NCI-H2196 treated with DMSO at 0.1 percent for 48 hours (cell line): ENCODE measurements around the gene ACTN4.
"Not testable (repeated sequence)": the region's sequence is repeated elsewhere in the genome, so short reads cannot be mapped to it uniquely, and the experiment has no call there.

Experiments used
- DNase-seq: peaks from one replicate; lab custom pipeline; 2025; ENCODE audit not compliant: unreplicated experiment; lab: John Stamatoyannopoulos, UW

The ACTN4 gene

DNA sequence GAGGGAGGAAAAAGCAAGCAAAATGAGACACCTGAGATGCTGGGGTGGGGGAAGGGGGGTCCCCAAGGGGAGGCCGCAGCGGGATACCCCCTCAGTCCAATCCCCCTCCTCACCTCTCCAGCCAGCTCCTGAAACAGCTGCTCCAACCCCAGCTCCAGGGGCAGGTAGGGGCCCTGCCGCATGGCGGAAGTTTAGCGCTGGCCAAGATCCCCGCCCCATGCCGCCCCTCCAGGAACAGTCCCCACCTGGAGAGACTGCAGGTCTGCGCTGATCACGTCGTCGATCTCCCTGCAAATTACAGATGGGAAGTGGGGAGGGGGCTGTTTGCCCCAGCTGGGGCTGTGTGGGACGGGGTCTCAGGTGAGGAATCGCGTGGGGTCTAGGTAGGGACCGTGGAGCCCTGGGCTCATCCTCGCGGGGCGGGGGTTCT lies 87.8 kb downstream of the ACTN4 start:
- DNase-seq: peak; percentile 30

- no peak for DNase-seq
These were observed 88.6 kb downstream of the ACTN4 start for GRCh38 chr19:38736036-38736412.

DNA sequence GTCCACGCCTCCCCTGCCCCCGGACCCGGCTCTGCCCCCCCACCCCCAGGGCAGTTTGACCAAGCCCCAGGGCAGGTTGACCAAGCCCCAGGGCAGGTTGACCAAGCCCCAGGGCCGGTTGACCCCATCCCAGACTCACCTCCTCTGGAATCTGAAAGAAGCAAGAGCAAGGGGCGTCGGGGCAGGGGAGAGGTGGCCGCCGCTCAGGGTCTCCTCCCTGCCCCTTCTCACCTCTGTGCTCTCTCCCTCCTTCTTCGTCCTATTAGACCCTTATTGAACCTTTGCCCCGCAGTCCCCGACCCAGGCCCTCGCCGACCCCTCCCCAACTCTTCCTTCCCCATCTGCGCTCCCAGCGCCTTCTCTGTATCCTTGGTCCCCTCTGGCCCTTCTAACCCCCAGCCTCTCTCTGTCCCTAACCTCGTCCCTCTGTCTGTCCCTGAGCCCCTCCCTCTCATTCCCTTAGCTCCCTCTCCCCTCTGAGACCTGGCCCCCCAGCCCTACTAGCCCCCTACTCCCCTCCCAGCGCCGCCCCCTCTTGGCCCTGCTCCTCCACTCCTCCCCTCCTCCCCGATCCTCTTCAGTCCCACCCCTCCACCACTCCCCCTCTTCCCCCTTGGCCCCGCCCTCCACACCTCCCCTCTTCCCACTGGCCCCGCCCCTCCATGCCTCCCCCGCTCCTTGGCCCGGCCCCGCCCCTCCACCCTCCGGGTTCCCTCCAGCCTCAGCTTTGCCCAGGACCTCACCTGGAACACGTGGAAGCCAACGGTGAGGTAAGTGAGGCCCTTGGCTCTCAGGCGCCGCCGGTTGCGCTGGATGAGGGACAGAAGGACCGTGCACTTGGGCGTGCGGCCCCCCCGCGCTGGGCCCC lies 89.2 kb downstream of the ACTN4 start:
- peak; percentile 53 for DNase-seq

- DNase-seq: no peak
These were observed 89.9 kb downstream of the ACTN4 start for GRCh38 chr19:38737281-38737865.

GRCh38 chr19:38737921-38738737 lies 90.7 kb downstream of the ACTN4 start:
- DNase-seq: no peak

- no peak for DNase-seq
These were observed 92.2 kb downstream of the ACTN4 start for GRCh38 chr19:38739440-38740256.

DNA sequence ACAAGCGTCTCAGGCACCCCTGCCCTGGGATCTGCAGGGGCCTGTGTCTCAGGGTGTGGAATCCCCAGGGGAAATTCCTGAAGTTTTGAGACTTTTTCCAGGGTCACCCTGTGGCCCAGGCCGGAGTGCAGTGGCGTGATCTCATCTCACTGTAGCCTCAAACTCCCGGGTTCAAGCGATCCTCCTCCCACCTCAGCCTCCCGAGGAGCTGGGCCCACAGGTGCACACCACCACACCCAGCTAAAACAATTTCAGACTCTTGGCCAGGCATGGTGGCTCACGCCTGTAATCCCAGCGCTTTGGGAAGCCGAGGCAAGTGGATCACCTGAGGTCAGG lies 92.8 kb downstream of the ACTN4 start:
- no peak for DNase-seq

DNA sequence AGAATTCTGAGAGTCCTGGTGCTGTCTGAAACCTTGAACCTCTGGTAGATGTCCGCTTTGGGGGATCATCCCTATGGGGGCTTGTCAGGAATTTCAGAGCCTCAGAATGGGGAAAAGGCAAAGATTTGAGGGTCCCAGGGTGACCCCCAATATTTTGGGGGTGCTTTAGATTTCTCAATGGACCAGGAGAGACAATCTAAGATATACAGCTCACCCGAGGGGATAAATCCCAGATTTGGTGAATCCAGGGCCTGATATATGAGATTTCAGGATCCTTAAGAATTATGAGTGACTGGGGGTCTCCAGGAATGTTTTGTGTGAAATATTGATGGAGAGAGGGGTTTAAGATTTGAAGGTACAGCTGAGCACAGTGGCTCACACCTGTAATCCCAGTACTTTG lies 93.5 kb downstream of the ACTN4 start:
- DNase-seq: no peak

- no peak for DNase-seq
These were observed 94.2 kb downstream of the ACTN4 start for GRCh38 chr19:38741670-38742069.

- DNase-seq: no peak
These were observed 94.8 kb downstream of the ACTN4 start for GRCh38 chr19:38742296-38742695.

DNA sequence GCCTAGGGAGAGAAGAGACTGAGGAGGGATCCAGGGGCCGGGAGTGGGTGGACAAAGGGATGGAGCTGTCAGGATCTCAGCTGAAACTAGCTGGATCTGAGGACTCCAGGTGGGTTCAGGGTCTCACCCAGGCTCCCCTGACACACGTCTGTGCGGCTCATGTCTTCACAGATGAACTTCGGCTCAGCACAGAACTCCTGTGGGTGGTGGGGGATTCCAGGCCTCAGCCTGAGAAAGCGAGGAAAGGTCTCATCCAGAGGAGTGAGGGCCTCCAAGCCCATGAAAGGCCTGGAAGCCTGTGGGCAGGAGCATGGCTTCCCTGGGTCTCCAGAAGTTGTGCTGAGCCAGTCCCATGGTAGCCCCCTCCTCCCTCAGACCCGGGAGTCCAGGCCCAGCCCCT lies 95.5 kb downstream of the ACTN4 start:
- no peak for DNase-seq

DNA sequence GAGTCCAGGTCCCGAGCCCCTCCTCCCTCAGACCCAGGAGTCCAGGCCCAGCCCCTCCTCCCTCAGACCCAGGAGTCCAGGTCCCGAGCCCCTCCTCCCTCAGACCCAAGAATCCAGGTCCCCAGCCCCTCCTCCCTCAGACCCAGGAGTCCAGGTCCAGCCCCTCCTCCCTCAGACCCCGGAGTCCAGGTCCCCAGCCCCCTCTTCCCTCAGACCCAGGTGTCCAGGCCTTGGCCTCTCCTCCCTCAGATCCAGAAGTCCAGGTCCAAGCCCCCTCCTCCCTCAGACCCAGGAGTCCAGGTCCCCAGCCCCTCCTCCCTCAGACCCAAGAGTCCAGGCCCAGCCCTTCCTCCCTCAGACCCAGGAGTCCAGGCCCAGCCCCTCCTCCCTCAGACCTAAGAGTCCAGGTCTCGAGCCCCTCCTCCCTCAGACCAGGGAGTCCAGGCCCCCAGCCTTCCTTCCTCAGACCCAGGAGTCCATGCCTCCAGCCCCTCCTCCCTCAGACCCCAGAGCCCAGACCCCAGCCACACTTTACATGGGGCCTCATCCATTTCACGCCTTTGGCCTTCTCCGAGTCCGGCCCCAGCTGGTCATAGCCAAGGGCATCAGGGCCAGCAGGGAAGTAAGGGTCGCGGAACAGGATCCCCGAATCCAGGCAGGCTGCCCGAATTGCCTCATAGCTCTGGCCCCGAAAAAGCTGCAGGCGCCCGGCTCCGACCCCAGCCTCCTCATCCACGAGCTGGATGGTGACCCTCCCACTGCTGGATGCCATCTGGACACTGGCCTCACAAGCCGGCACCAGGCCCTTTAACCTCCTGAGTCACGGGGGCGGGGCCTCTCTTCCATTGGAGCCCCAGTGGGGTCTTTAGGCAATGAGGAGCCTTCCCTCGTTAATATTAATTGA lies 96.2 kb downstream of the ACTN4 start:
- DNase-seq: no peak

- no peak for DNase-seq
These were observed 96.8 kb downstream of the ACTN4 start, which contains the start of gene CAPN12 for GRCh38 chr19:38744298-38744681. Gene CAPN12 (minus strand): TSS chr19:38744474. CDS start chr19:38744165, 309 bp downstream.

GRCh38 chr19:38744874-38745273 lies 97.4 kb downstream of the ACTN4 start:
- DNase-seq: no peak

DNA sequence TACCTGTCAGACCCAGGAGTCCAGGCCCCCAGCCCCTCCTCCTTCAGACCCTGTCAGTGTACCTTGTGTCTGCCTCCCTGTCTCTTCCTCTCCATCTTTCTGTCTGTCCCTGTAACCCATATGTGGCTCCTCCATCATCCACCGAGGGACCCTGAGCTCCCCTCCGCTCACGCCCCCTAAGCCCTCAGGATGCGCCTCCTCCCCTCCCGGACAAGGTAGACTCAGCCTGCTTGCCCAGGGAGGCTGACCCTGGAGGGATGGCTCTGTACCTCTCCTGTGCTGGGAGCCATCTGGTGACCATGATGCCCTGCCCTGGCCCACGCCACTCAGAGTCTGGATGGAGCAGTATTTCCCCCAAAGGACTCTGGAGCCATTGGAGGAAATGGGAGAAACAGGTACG lies 97.9 kb downstream of the ACTN4 start:
- no peak for DNase-seq

- DNase-seq: not testable (repeated sequence)
These were observed 106.3 kb downstream of the ACTN4 start for GRCh38 chr19:38753783-38754182.

- not testable (repeated sequence) for DNase-seq
These were observed 106.7 kb downstream of the ACTN4 start for GRCh38 chr19:38754196-38754595.

DNA sequence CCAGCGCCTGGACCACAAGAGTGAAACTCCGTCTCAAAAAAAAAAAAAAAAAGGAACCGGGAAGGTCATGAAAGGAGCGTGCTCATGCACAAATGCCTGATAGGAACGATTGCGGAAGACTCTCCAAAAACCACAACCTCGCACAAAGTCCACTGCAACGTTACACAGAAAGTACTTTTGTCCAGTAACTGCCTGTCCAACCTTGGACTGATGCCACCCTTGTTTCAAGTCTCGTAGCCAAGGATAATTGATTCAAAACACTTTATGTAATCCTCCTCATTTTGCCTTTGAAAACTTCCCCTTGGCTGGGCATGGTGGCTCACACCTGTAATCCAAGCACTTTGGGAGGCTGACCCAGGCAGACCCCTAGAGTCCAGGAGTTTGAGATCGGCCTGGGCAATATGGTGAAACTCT lies 112.1 kb downstream of the ACTN4 start:
- no peak for DNase-seq

- DNase-seq: not testable (repeated sequence)
These were observed 113.5 kb downstream of the ACTN4 start for GRCh38 chr19:38760805-38761517.
